IMR-90 (cell line): Measurements from ENCODE around the gene LRP11. TPM values are rescaled to one million over a fixed set of nuclear protein-coding genes. Genes with fewer than 3 reads are reported as not detected.

Experiments used
- ATAC-seq: fragments of 200-7000 bp; cut with Tn5 transposase; 2 replicates; pipeline ENCODE4 v1.9.1; 2020; ENCODE audit warnings: low read depth, mild to moderate bottlenecking, moderate library complexity
- BruUV-seq: library from RNA; stranded (reverse); fragments of 400-500 nt; replicated peaks from 2 replicates; lab custom pipeline; 2021; lab: Mats Ljungman, UMichigan
- CTCF ChIA-PET: fragments of 300-600 bp; formaldehyde crosslinking; extraction: SDS; loops from one replicate; lab custom pipeline; 2021; ENCODE audit warnings: antibody characterized with exemption; lab: Yijun Ruan, JAX
- POLR2A ChIA-PET: fragments of 300-600 bp; sonication (Branson Sonifier 250); formaldehyde crosslinking; loops from one replicate; lab custom pipeline; 2022; ENCODE audit warnings: antibody characterized with exemption; ENCODE audit not compliant: unreplicated experiment; lab: Charles Lee
- DNase-seq: peaks from one replicate; pipeline ENCODE4 v3.0.0; 2013
- H2AFZ ChIP-seq: replicated peaks from 2 replicates; pipeline ENCODE3; 2013; ENCODE audit warnings: low read length, mild to moderate bottlenecking; ENCODE audit not compliant: poor library complexity
- H2AK5ac ChIP-seq: 2 replicates; pipeline ENCODE4 v1.6.1; 2013; ENCODE audit warnings: low read depth, low read length, inconsistent platforms
- H2AK9ac ChIP-seq: replicated peaks from 2 replicates; pipeline ENCODE3; 2013; ENCODE audit warnings: mild to moderate bottlenecking, low read depth, low read length, moderate library complexity; ENCODE audit not compliant: poor library complexity
- H2BK120ac ChIP-seq: 2 replicates; pipeline ENCODE4 v1.6.1; 2013; ENCODE audit warnings: low read depth, low read length, inconsistent platforms
- H2BK15ac ChIP-seq: 3 replicates; pipeline ENCODE4 v1.6.1; 2013; ENCODE audit warnings: low read depth, low read length, inconsistent platforms
- H2BK20ac ChIP-seq: 2 replicates; pipeline ENCODE4 v1.6.1; 2013; ENCODE audit warnings: low read depth, mild to moderate bottlenecking, inconsistent platforms, low read length, moderate library complexity
- H2BK5ac ChIP-seq: 2 replicates; pipeline ENCODE4 v1.6.1; 2013; ENCODE audit warnings: mild to moderate bottlenecking, low read depth, low read length, inconsistent platforms; ENCODE audit not compliant: poor library complexity, severe bottlenecking
- H3K14ac ChIP-seq: replicated peaks from 2 replicates; pipeline ENCODE4 v1.6.1; 2013; ENCODE audit warnings: low read depth, low read length, inconsistent platforms
- H3K18ac ChIP-seq: 2 replicates; pipeline ENCODE4 v1.6.1; 2013; ENCODE audit warnings: low read depth, low read length, control low read depth
- H3K23ac ChIP-seq: 2 replicates; pipeline ENCODE4 v1.6.1; 2013; ENCODE audit warnings: low read depth, low read length, inconsistent platforms
- H3K27ac ChIP-seq: 2 replicates; pipeline ENCODE4 v1.5.1; 2013; ENCODE audit warnings: mild to moderate bottlenecking, control low read depth, low read length; ENCODE audit not compliant: insufficient read depth
- H3K27me3 ChIP-seq: 2 replicates; pipeline ENCODE4 v1.6.1; 2013; ENCODE audit warnings: low read length; ENCODE audit not compliant: control insufficient read depth, insufficient read depth
- H3K36me3 ChIP-seq: 2 replicates; pipeline ENCODE4 v1.6.1; 2013; ENCODE audit warnings: low read length, mixed read lengths; ENCODE audit not compliant: control insufficient read depth, insufficient read depth
- H3K4ac ChIP-seq: 2 replicates; pipeline ENCODE4 v1.6.1; 2013; ENCODE audit warnings: low read depth, low read length, inconsistent platforms
- H3K4me1 ChIP-seq: 2 replicates; pipeline ENCODE4 v1.6.1; 2013; ENCODE audit warnings: low read length, mixed read lengths; ENCODE audit not compliant: control insufficient read depth, insufficient read depth
- H3K4me2 ChIP-seq: 2 replicates; pipeline ENCODE4 v1.6.1; 2013; ENCODE audit warnings: low read depth, mild to moderate bottlenecking, control low read depth, low read length, moderate library complexity
- H3K4me3 ChIP-seq: 2 replicates; pipeline ENCODE4 v1.5.1; 2013; ENCODE audit warnings: low read depth, mild to moderate bottlenecking, control low read depth, low read length, moderate library complexity; ENCODE audit not compliant: insufficient read depth
- H3K56ac ChIP-seq: 2 replicates; pipeline ENCODE4 v1.6.1; 2013; ENCODE audit warnings: low read length, inconsistent platforms; ENCODE audit not compliant: insufficient read depth; ENCODE audit errors: extremely low read depth
- H3K79me1 ChIP-seq, 2 experiments: 2 replicates each; pipeline ENCODE4 v1.6.1; 2013; ENCODE audit warnings: low read length in 2 of 2, inconsistent platforms in 1 of 2, low read depth in 1 of 2
- H3K9ac ChIP-seq: 2 replicates; pipeline ENCODE4 v1.6.1; 2013; ENCODE audit warnings: low read depth, low read length, control low read depth
- H3K9me1 ChIP-seq: 2 replicates; pipeline ENCODE4 v1.6.1; 2013; ENCODE audit warnings: low read length, inconsistent platforms; ENCODE audit not compliant: insufficient read depth
- H3K9me3 ChIP-seq: 2 replicates; pipeline ENCODE4 v1.6.1; 2013; ENCODE audit warnings: low read length; ENCODE audit not compliant: control insufficient read depth, insufficient read depth
- H4K20me1 ChIP-seq: 2 replicates; pipeline ENCODE4 v1.6.1; 2013; ENCODE audit warnings: low read length, inconsistent platforms; ENCODE audit not compliant: insufficient read depth
- H4K5ac ChIP-seq: 2 replicates; pipeline ENCODE4 v1.6.1; 2013; ENCODE audit warnings: mild to moderate bottlenecking, low read depth, low read length, control low read depth
- H4K8ac ChIP-seq, 2 experiments: 2 replicates each; pipeline ENCODE4 v1.6.1; 2013; ENCODE audit warnings: low read depth in 2 of 2, low read length in 2 of 2, control low read depth in 1 of 2, inconsistent platforms in 1 of 2
- H4K91ac ChIP-seq: 2 replicates; pipeline ENCODE4 v1.6.1; 2013; ENCODE audit warnings: low read depth, low read length, inconsistent platforms; ENCODE audit not compliant: insufficient read depth
- CEBPB ChIP-seq: IDR thresholded peaks from 2 replicates; pipeline ENCODE4 v1.6.1; 2012; ENCODE audit warnings: low read depth, low read length, improper control_type of control experiment
- WGBS, 2 experiments: methylation state at CpG; one replicate each; pipeline versions ENCODE4 v1.1.5 to v1.1.7; 2013; ENCODE audit warnings: missing lambda C conversion rate in 2 of 2; ENCODE audit not compliant: insufficient read length in 1 of 2; ENCODE audit errors: extremely low coverage in 2 of 2; 5-methylcytosine and 5-hydroxymethylcytosine counted together
- dilution Hi-C: fragments of 300-500 bp; cut with HindIII; formaldehyde crosslinking; loops from one replicate; pipeline ENCODE4 v1.14.3; 2018; ENCODE audit warnings: low sequenced_read_pairs; ENCODE audit not compliant: unreplicated experiment
- in situ Hi-C: fragments of 300-500 bp; cut with MboI; formaldehyde crosslinking; loops from 3 replicates; pipeline ENCODE4 v1.14.3; 2019; ENCODE audit warnings: low sequenced_read_pairs, inconsistent platforms, mixed read lengths
- intact Hi-C: fragments of 100-400 bp; cut with micrococcal nuclease; formaldehyde crosslinking; loops from 2 replicates; pipeline ENCODE4 v1.10.0; 2022
- polyA plus RNA-seq, 3 experiments: library from polyadenylated mRNA; depleted of rRNA; stranded (reverse); fragments of >200 nt; gene quantifications; 2 replicates each; pipeline ENCODE4 v1.2.3, GENCODE V29; 2012; ENCODE audit warnings: low replicate concordance in 1 of 3
- total RNA-seq: library from RNA; depleted of rRNA; stranded (reverse); fragments of >200 nt; gene quantifications from 2 replicates; pipeline ENCODE4 v1.2.3, GENCODE V29; 2012
- TF ChIP-seq, protein P1 (sequence below): fragments of 150-350 bp; IDR thresholded peaks from 2 replicates; pipeline ENCODE4 v1.6.1; 2016; ENCODE audit warnings: low read depth, mild to moderate bottlenecking, low read length, moderate library complexity, borderline replicate concordance

Gene LRP11
- total and polyA plus RNA-seq, 2 of the 4 experiments (the other 2 are of a cell fraction) = 48.8 to 63.8 TPM

DNA sequence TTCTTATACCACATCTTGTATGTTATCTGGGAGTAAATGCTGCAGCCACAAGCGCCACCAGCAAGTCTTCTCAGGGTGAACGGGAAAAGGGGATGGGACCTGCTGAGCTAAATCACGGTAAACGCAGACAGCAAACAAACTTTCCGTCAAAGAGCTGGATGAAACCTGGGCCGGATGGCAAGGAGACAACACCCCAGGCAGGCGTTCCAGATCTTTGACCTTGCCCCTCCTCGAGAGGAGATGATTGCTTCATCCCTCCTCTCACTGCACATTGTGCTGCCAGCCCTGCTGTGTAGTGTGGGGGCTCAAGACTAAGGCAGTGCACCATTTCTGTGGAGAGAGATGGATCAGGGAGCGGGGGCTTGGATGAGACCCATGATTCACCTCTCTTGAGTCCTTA lies 23.9 kb upstream of the LRP11 start:
- ChIA-PET CTCF (no interaction called here), POLR2A (no interaction called here)
- no peak overlapping the region; the same call in 1 of the 2 replicates for H4K5ac ChIP-seq
- no peak overlapping the region for H4K8ac ChIP-seq
- H3K14ac ChIP-seq = 0 out of 2 replicates have a peak overlapping the region, but pooled peaks have one; percentile 52
- no peak overlapping the region for H4K91ac ChIP-seq
- H4K20me1 ChIP-seq = no peaks in the 10 kb centered on the region
- in situ Hi-C loops (no loop called here), intact Hi-C loops (no loop called here), dilution Hi-C loops (no loop called here)
- H3K4ac ChIP-seq = peak overlapping the region; percentile 21
- no peaks in the 10 kb centered on the region for H3K9me3 ChIP-seq
- WGBS, 2 experiments = no CpG with 5 or more reads among the region's 9 CpGs
- H3K9me1 ChIP-seq = peaks cover 5% of the 10 kb centered on the region; the same call in 1 of the 2 replicates
- peak overlapping the region; percentile 36 for H2AFZ ChIP-seq
- H3K23ac ChIP-seq = 0 out of 2 replicates have a peak overlapping the region, but pooled peaks have one; percentile 17
- H3K9ac ChIP-seq = no peak overlapping the region
- no peak overlapping the region for H3K4me2 ChIP-seq
- peaks cover 14% of the 10 kb centered on the region for H3K4me1 ChIP-seq
- H3K27me3 ChIP-seq = no peaks in the 10 kb centered on the region
- peak overlapping the region; percentile 68 for H2AK5ac ChIP-seq
- H2BK15ac ChIP-seq = peak overlapping the region; percentile 48; the same call in 1 of the 3 replicates
- peak overlapping the region; percentile 21; the same call in 1 of the 2 replicates for H2BK20ac ChIP-seq
- no TSS peak for BruUV-seq
- no peak overlapping the region for H2AK9ac ChIP-seq
- H3K18ac ChIP-seq = peak overlapping the region; percentile 17; the same call in 1 of the 2 replicates
- ATAC-seq (no peak), DNase-seq (no peak)
- TF ChIP-seq, protein P1, sequence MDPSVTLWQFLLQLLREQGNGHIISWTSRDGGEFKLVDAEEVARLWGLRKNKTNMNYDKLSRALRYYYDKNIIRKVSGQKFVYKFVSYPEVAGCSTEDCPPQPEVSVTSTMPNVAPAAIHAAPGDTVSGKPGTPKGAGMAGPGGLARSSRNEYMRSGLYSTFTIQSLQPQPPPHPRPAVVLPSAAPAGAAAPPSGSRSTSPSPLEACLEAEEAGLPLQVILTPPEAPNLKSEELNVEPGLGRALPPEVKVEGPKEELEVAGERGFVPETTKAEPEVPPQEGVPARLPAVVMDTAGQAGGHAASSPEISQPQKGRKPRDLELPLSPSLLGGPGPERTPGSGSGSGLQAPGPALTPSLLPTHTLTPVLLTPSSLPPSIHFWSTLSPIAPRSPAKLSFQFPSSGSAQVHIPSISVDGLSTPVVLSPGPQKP = no peak
- TF ChIP-seq CEBPB = peak; percentile 31; the same call in 1 of the 2 replicates
- 0 out of 2 replicates have a peak overlapping the region, but pooled peaks have one; percentile 19 for H2BK120ac ChIP-seq
- no peak overlapping the region for H3K27ac ChIP-seq
- no peak overlapping the region for H2BK5ac ChIP-seq
- H3K79me1 ChIP-seq = no peaks in the 10 kb centered on the region
- H3K36me3 ChIP-seq = no peaks in the 10 kb centered on the region
- H3K56ac ChIP-seq = no peak overlapping the region
- H3K4me3 ChIP-seq = no peak overlapping the region
